ENCODE results near the gene GALNT9. TPM values are rescaled to one million over a fixed set of nuclear protein-coding genes. Genes with fewer than 3 reads are reported as not detected.

Gene GALNT9
- total RNA-seq, 4 donors from 2014 or later = 0.13 TPM; not detected in 3

- no peak overlapping the region for H3K4me3 ChIP-seq (ENCODE audit: low read depth, poor library complexity, severe bottlenecking)
- TF ChIP-seq CTCF (IDR thresholded peaks at IDR 0.05) (no peak), POLR2A (IDR thresholded peaks at IDR 0.05) (no peak)
- DNase-seq (ENCODE audit: low spot score in 2 of 2) = no peak
- intact Hi-C loops (cut with DNase I; ENCODE audit: low total_unique reads) = no loop called here
- WGBS, 2 donors = 83 to 84% methylated on average over 36 of the region's 36 CpGs
Measured at GRCh38 chr12:132287391-132288238, 41.8 kb downstream of the GALNT9 start.

GRCh38 chr12:132286912-132287311 is 42.5 kb downstream of the GALNT9 start:
- TF ChIP-seq CTCF (IDR thresholded peaks at IDR 0.05) = no peak
- no peak for TF ChIP-seq POLR2A (IDR thresholded peaks at IDR 0.05)
- intact Hi-C loops (cut with DNase I; ENCODE audit: low total_unique reads) = no loop called here
- 60 to 77% methylated on average over 19 of the region's 23 CpGs for WGBS, 2 donors
- no peak for DNase-seq (ENCODE audit: low spot score in 2 of 2)
- H3K4me3 ChIP-seq (ENCODE audit: low read depth, poor library complexity, severe bottlenecking) = no peak overlapping the region

- intact Hi-C loops (cut with DNase I; ENCODE audit: low total_unique reads) = no loop called here
- DNase-seq (ENCODE audit: low spot score in 2 of 2) = no peak
- WGBS, 2 donors = 0 to 11% methylated on average over 14 to 18 of the region's 51 CpGs
- TF ChIP-seq POLR2A (IDR thresholded peaks at IDR 0.05) (no peak), CTCF (IDR thresholded peaks at IDR 0.05) (no peak)
- H3K4me3 ChIP-seq (ENCODE audit: low read depth, poor library complexity, severe bottlenecking) = no peak overlapping the region
Measured at GRCh38 chr12:132285991-132286681, 43.3 kb downstream of the GALNT9 start.

GRCh38 chr12:132284827-132285741 is 44.3 kb downstream of the GALNT9 start:
- WGBS, 2 donors = 32 to 51% methylated on average over 24 to 26 of the region's 38 CpGs
- intact Hi-C loops (cut with DNase I; ENCODE audit: low total_unique reads) = no loop called here
- no peak for DNase-seq (ENCODE audit: low spot score in 2 of 2)
- no peak overlapping the region for H3K4me3 ChIP-seq (ENCODE audit: low read depth, poor library complexity, severe bottlenecking)
- TF ChIP-seq POLR2A (IDR thresholded peaks at IDR 0.05) (no peak), CTCF (IDR thresholded peaks at IDR 0.05) (no peak)

GRCh38 chr12:132284071-132284826 is 45.1 kb downstream of the GALNT9 start:
- H3K4me3 ChIP-seq (ENCODE audit: low read depth, poor library complexity, severe bottlenecking) = no peak overlapping the region
- WGBS, 2 donors = 59 to 61% methylated on average over 33 of the region's 33 CpGs
- no peak for TF ChIP-seq POLR2A (IDR thresholded peaks at IDR 0.05)
- TF ChIP-seq CTCF (IDR thresholded peaks at IDR 0.05) = no peak
- intact Hi-C loops (cut with DNase I; ENCODE audit: low total_unique reads) = no loop called here
- DNase-seq (ENCODE audit: low spot score in 2 of 2) = no peak

Measured in lower leg skin (tissue), 4 donors.